DLD1 (cell line): Measurements from ENCODE around the gene MPP3.
"Not testable (repeated sequence)": the region's sequence is repeated elsewhere in the genome, so short reads cannot be mapped to it uniquely, and the experiment has no call there.

Experiments
- in situ Hi-C: cut with HindIII; loops from 2 replicates; pipeline ENCODE4 v1.10.0; 2017; ENCODE audit warnings: low sequenced_read_pairs

Gene MPP3

DNA sequence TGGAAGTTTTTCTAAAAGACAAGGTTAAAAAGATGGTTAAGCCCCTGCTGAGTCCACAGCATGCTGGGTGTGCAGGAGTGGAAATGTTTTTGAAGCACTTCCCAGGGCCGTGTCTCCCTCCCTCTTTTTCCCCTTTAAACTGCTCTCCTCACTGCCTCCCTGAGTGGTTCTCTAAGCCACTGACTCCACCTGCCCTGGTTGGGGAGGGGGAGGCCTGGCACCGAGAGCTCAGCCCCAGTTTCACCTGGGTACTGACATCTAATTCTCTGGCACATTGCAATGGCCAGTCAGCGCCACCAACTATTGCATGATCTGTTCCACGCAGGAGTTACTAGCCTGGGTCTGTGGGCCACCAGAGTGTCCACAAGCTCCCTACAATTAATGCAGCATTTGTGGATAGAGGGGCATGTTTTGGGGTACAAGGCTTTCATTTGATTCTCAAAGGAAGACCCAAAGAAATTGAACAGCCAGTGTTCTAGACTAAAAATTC, 22.7 kb downstream of the MPP3 start:
- in situ Hi-C loops: no loop called here

DNA sequence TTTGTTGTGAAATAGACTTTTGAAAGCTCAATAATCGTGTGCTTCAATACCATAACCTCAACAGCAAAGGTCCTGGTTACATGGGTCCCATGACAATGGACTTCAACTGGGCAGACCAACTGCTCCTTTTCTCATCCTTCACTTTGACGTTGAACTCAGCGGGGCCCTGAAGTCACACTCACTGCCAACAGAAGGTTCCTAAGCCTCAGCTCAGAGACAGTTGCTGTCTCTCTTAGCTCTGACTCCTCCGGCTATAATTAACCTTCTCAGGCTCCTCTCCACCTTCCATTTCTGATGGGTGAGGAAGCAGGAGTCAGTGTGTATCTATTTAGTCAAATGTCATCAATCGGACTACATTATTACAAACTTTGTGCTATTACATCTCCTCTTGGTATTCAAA, 23.8 kb downstream of the MPP3 start:
- in situ Hi-C loops: no loop called here

- in situ Hi-C loops: no loop called here
Observed at GRCh38 chr17:43808076-43808475, 24.9 kb downstream of the MPP3 start.

GRCh38 chr17:43805117-43805516, 27.8 kb downstream of the MPP3 start:
- in situ Hi-C loops: no loop called here

DNA sequence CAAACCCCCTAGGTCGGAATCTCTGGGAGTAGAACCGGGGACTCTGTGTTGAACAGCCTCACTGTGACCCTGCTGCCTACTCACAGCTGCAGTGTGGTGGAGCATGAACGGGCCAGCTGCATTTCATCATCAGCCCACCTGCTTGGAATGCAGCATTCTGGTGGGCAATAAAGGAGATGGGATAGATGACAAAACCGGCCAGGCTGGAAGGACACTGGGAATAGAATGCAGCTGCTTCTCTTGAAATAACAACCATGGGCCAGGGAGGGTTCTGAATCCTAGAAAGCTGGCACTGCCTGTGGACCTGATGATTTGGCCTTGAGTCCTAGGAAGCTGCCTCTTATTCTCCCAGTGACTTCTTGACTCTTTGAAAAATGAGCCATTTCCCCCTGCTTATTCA, 29.2 kb downstream of the MPP3 start:
- in situ Hi-C loops: no loop called here

- in situ Hi-C loops: no loop called here
Observed at GRCh38 chr17:43801844-43802243, 31.1 kb downstream of the MPP3 start.

DNA sequence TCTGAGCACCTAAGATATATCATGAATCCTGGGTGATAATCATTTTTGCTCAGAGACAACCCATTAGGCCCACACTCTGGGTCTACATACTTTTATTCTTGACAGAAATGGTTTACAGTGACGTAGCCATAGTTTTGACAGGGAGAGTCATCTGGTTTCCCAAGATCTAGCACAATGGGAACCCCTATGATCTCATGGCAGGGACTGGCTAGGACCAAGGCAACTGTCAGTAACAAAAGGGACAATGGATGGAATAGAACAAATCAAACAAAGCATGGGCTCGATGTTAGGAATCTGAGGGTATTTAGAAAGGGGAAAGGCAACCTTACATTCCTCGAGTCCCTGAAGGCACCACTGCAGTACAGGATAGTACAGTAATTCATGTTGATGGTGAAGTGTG, 32.2 kb downstream of the MPP3 start:
- in situ Hi-C loops: no loop called here

DNA sequence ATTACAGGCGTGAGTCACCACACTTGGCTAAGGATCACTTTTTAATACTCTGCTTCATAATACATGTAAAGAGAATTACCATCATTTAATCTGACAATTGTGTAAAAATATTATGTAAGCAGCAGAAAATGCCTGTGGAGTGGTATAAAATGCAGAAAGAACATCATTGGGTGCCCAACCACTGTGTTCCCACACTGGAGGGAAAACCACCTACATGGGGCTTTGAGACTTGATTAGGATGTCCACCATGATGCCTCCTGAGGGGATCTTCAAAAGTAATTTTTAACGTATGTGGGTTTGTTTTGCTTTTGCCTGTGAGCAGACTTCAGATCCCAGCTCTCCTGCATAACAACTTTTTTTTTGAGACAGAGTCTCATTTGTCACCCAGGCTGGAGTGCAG, 33.9 kb downstream of the MPP3 start:
- in situ Hi-C loops: no loop called here

- in situ Hi-C loops: not testable (repeated sequence)
Observed at GRCh38 chr17:43798024-43798423, 34.9 kb downstream of the MPP3 start.

DNA sequence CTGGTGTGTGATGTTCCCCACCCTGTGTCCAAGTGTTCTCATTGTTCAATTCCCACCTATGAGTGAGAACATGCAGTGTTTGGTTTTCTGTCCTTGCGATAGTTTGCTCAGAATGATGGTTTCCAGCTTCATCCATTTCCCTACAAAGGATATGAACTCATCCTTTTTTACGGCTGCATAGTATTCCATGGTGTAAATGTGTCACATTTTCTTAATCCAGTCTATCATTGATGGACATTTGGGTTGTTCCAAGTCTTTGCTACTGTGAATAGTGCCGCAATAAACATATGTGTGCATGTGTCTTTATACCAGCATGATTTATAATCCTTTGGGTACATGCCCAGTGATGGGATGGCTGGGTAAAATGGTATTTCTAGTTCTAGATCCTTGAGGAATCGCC, 40.3 kb downstream of the MPP3 start:
- in situ Hi-C loops: not testable (repeated sequence)

- in situ Hi-C loops: no loop called here
Observed at GRCh38 chr17:43791589-43791988, 41.4 kb downstream of the MPP3 start.

DNA sequence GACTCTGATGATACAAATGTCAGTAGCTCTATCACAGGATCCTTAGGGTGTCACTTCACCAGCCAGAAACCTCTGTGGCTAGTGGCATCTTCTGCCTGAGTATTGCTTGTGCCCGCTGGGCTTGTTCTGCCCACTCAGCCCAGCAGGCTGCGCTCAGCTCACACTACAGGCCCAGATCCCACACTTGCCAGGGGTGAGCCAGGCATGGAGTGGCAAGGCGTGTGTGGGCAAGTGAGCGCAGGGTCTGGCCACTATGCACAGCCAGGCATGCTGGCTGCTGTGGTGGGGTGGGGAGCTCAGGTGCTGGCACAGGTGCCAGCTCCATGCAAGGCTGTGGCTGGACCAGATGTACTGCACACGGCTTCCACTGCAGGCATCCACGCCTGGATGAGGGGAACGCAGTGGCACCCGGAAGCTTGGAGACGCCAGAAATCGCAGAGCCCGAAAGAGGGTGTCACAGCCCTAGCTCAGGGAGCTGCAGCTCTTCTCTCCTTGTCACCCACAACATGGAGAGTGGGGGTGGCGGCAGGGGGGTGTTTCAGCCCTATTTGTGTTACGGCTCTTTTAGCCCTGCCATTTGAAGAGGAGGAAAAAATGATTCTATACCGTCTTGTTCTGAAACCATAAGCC, 42.5 kb downstream of the MPP3 start:
- in situ Hi-C loops: no loop called here

GRCh38 chr17:43789482-43789881, 43.5 kb downstream of the MPP3 start:
- in situ Hi-C loops: no loop called here

- in situ Hi-C loops: no loop called here
Observed at GRCh38 chr17:43788540-43788939, 44.4 kb downstream of the MPP3 start.

- in situ Hi-C loops: no loop called here
Observed at GRCh38 chr17:43787728-43788127, 45.2 kb downstream of the MPP3 start.

DNA sequence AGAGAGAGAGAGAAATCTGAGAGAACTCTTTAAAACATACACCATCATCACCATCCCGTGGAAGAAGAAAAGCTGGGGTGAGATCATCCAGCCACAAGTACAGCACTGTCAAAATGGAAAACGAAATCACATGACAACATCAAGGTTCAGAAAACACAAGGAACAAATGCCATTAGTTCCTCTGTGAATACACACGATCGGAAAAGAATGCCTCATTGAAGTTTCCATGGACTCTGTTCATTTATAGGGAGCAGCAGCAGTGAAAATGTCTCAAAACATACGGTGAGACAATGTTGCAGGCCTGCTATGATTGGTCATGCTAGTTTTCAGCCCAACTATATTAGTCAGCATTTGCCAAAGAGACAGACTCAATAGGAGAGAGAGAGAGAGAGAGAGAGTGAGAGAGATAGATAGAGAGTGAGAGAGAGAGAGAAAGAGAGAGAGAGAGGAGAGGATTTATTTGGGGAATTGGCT, 48.3 kb downstream of the MPP3 start:
- in situ Hi-C loops: no loop called here

DNA sequence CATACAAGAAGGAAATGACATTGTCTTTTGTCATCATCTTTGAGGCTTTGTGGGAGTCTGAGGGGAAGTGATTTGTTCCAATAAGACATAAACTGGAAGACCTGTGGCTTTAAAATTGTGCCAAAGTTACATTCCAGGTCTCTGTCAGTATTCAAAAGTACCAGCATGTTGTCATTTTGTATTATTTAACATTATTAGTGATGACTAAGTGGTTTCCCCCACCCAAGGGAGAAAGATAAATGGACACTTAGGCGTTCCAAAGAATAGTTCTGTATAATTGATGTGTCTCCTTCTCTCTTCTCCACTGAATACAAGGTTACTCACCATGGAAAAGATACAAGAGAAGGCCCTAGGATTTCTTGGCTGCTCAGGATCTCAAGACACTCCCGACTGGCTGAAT, 48.9 kb downstream of the MPP3 start:
- in situ Hi-C loops: no loop called here

DNA sequence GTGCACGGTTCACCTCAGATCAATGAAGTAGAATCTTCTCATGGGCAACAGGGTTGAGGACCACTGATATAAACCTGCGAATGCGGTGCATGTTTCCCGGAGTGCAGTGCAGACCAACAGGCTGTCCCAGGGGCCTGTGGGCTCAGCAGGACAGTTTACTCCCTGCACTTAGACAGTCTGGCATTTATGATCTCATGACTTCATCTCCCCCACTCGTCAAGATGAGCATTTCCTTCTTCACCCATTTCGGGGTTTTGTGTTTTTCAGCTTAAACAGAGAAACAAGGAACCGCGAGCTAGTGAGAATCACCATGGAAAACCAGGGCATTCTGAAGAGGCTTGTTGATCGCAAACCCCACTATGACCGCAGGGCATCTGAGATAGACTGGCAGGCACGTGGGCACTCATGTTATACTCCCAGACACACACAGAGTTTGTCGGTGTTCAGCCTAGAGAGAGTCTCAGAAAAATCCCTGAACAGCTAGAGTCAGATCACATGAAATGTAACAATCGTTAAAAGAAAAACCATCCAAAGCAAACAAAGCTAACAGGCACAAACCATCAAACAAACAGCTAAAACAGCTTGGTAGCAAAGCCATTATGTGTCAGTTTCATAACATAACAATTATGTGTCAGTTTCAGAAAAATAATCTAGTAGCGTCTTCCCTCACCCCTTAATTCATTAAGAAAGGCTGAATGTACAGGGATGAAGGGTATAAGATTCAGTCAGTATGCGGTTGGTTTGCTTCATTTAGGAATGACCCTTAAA, 49.8 kb downstream of the MPP3 start:
- in situ Hi-C loops: no loop called here

DNA sequence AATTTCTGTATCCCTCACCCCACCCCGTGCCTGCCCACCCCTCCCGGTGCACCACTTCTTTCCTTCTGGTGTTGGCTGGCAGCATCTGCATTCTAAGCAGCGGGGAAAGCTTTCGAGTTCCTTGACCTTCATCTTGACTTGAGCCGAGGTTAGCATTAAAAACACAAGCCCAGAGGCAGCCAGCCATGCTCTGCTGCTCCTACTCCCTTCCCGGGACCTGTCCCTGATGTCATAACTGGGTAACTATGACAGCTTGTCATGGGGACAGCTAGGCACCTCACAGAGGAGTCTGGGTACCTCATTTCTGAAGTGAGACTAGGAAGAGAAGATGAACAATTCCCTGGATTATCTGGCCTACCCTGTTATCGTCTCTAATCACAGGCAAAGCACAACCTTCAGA, 52.8 kb downstream of the MPP3 start, which contains the start of gene CFAP97D1:
TSS of gene CFAP97D1 (plus strand) at position 301 of the 400 bp plus-strand sequence. CDS start at position 329, 28 bp downstream.
- in situ Hi-C loops: no loop called here

GRCh38 chr17:43779145-43780125, 53.5 kb downstream of the MPP3 start:
- in situ Hi-C loops: no loop called here
